Measurements from ENCODE around the gene MTMR3. TPM values are rescaled to one million over a fixed set of nuclear protein-coding genes. Genes with fewer than 3 reads are reported as not detected.

MTMR3 gene
- total and polyA plus RNA-seq, 2 of the 8 experiments (the other 6 are each of a cell fraction or from before 2014, with no cell fraction given), result 16.9 to 18.5 TPM

GRCh38 chr22:29944339-29944738 lies 61.4 kb downstream of the MTMR3 start:
- Histone ChIP-seq H3K79me1 (ENCODE audit: low read depth, low read length) (0 out of 2 replicates have a peak, but pooled peaks cover 2% of the 10 kb centered on the region), H2BK12ac (ENCODE audit: low read depth, low read length) (no peak overlapping the region), H3K27ac (ENCODE audit: low read depth, low read length) (no peak overlapping the region), H3K4ac (replicated peaks; ENCODE audit: insufficient read length, low read depth, low read length) (no peak overlapping the region), H2AFZ (ENCODE audit: low read length) (no peak overlapping the region), H2BK5ac (ENCODE audit: low read depth, low read length) (no peak overlapping the region), H3K36me3 (ENCODE audit: control insufficient read depth in 2 of 4, insufficient read depth in 4 of 4, low read length in 3 of 4) (no peaks in the 10 kb centered on the region), H4K20me1 (replicated peaks in 1 of 2; ENCODE audit: control insufficient read depth in 1 of 2, insufficient read depth in 2 of 2, low read length in 2 of 2) (no peaks in the 10 kb centered on the region), H4K91ac (replicated peaks; ENCODE audit: insufficient read length, low read length) (no peak overlapping the region), H3K79me2 (ENCODE audit: control insufficient read depth in 1 of 2, insufficient read depth in 2 of 2, low read length in 2 of 2) (peaks cover 0 to 69% of the 10 kb centered on the region in 2 experiments; a peak in 3 of 4 replicates), H3K4me1 (replicated peaks in 1 of 4; ENCODE audit: control insufficient read depth in 3 of 4, insufficient read depth in 4 of 4, low read length in 3 of 4) (peaks cover 0 to 15% (median 8%) of the 10 kb centered on the region in 4 experiments; a peak in 4 of 7 replicates), H3K56ac (replicated peaks; ENCODE audit: insufficient read length, low read depth, low read length) (no peak overlapping the region), H3K27me3 (replicated peaks in 1 of 4; ENCODE audit: control insufficient read depth in 3 of 4, extremely low read depth in 1 of 4, insufficient read depth in 3 of 4, low read length in 3 of 4) (no peaks in the 10 kb centered on the region), H3K9me3 (ENCODE audit: insufficient read depth in 2 of 2, low read depth in 1 of 2, low read length in 1 of 2) (peaks cover 0 to 5% of the 10 kb centered on the region in 2 experiments; a peak in 2 of 4 replicates), H3K9ac (replicated peaks in 1 of 4; ENCODE audit: extremely low read depth in 1 of 4, low read depth in 3 of 4, low read length in 3 of 4) (no peak overlapping the region), H3K4me3 (ENCODE audit: extremely low read depth in 1 of 4, insufficient read depth in 2 of 4, low read depth in 3 of 4, low read length in 4 of 4) (no peak overlapping the region), H3K4me2 (ENCODE audit: insufficient read depth in 1 of 2, low read depth in 2 of 2, low read length in 2 of 2) (no peak overlapping the region), H3K14ac (ENCODE audit: insufficient read length) (no peak overlapping the region), H3K23me2 (ENCODE audit: low read depth, low read length) (no peaks in the 10 kb centered on the region), H4K5ac (ENCODE audit: insufficient read length, low read depth, low read length) (no peak overlapping the region), H2BK20ac (ENCODE audit: low read length) (no peak overlapping the region), H2AK5ac (ENCODE audit: low read depth, low read length) (no peak overlapping the region), H4K8ac (ENCODE audit: extremely low read depth, insufficient read depth, low read length) (no peak overlapping the region), H2BK120ac (replicated peaks; ENCODE audit: low read depth, low read length) (no peak overlapping the region), H3K23ac (ENCODE audit: insufficient read length) (no peak overlapping the region), H2BK15ac (ENCODE audit: low read length) (no peak overlapping the region), H3K18ac (ENCODE audit: extremely low read depth, low read length) (no peak overlapping the region)
- WGBS, 2 experiments (ENCODE audit: extremely low coverage in 1 of 2, insufficient coverage in 1 of 2, insufficient read length in 1 of 2, insufficient replicate concordance in 2 of 2, low coverage in 1 of 2, low lambda C conversion rate in 2 of 2, missing lambda C conversion rate in 1 of 2), result 79% methylated on average over 2 of the region's 2 CpGs; no CpG with 5 or more reads in 1 of the 2 experiments
- DNase-seq (ENCODE audit: low read depth in 1 of 2, low spot score in 2 of 2) (no peak), FAIRE-seq (no peak)
- CTCF ChIA-PET (ENCODE audit: partially characterized antibody), result interaction anchor here (0.8 to 1.6 kb wide), 2 partner anchors 10 to 144 kb away, joined by 3 read pairs; no protein-coding TSS in a partner anchor
- POLR2A ChIA-PET (ENCODE audit: partially characterized antibody), result no interaction called here
- TF ChIP-seq HDAC2 (IDR thresholded peaks at IDR 0.05; ENCODE audit: borderline replicate concordance in 1 of 2, low read depth in 2 of 2, low read length in 2 of 2) (no peak), CTBP2 (IDR thresholded peaks at IDR 0.05; ENCODE audit: borderline replicate concordance, insufficient read depth, insufficient read length, low read length) (no peak), BACH1 (IDR thresholded peaks at IDR 0.05; ENCODE audit: low read length) (no peak), RNF2 (IDR thresholded peaks at IDR 0.05; ENCODE audit: borderline replicate concordance, low read depth, low read length, missing control alignments, poor library complexity, severe bottlenecking) (no peak), KDM1A (IDR thresholded peaks at IDR 0.05; ENCODE audit: borderline replicate concordance, low read length) (no peak), POLR2A (IDR thresholded peaks at IDR 0.05; ENCODE audit: control extremely low read depth in 1 of 2, low read depth in 2 of 2, low read length in 2 of 2) (no peak), GTF2F1 (IDR thresholded peaks at IDR 0.05; ENCODE audit: borderline replicate concordance, low read depth, low read length) (no peak), CEBPB (IDR thresholded peaks at IDR 0.05; ENCODE audit: low read depth, low read length) (no peak), TCF12 (IDR thresholded peaks at IDR 0.05; ENCODE audit: low read depth, low read length) (no peak), EP300 (IDR thresholded peaks at IDR 0.05; ENCODE audit: borderline replicate concordance in 1 of 2, low read depth in 2 of 2, low read length in 2 of 2) (no peak), TBP (IDR thresholded peaks at IDR 0.05; ENCODE audit: low read depth, low read length) (no peak), NANOG (IDR thresholded peaks at IDR 0.05; ENCODE audit: insufficient read depth, low read depth, low read length, poor library complexity, severe bottlenecking) (no peak)
